Measurements from ENCODE around the gene TIMM23. TPM values are rescaled to one million over a fixed set of nuclear protein-coding genes. Genes with fewer than 3 reads are reported as not detected.

Gene TIMM23
- total RNA-seq, 4 donors from 2014 or later = 42.1 to 89.0 (median 68.6) TPM

GRCh38 chr10:46002916-46003693 lies 30.8 kb downstream of the TIMM23 start:
- no peak for ATAC-seq (ENCODE audit: low FRiP score)
- no peak for TF ChIP-seq CTCF (IDR thresholded peaks at IDR 0.05)

GRCh38 chr10:46004963-46005362 lies 32.7 kb downstream of the TIMM23 start:
- TF ChIP-seq CTCF (IDR thresholded peaks at IDR 0.05) = no peak
- DNase-seq (ENCODE audit: low spot score) = no peak
- ATAC-seq (ENCODE audit: low FRiP score) = no peak

More at GRCh38 chr10:46002916-46003693, 30.8 kb downstream of the TIMM23 start:
- DNase-seq (ENCODE audit: low spot score) = no peak

- DNase-seq (ENCODE audit: low spot score) = no peak
- TF ChIP-seq CTCF (IDR thresholded peaks at IDR 0.05) = no peak
- ATAC-seq (ENCODE audit: low FRiP score) = no peak
These were observed 33.1 kb downstream of the TIMM23 start for GRCh38 chr10:46005383-46005782.

GRCh38 chr10:46006219-46006618 lies 33.9 kb downstream of the TIMM23 start:
- peak; percentile 85 for ATAC-seq (ENCODE audit: low FRiP score)
- no peak for TF ChIP-seq CTCF (IDR thresholded peaks at IDR 0.05)
- DNase-seq (ENCODE audit: low spot score) = no peak

GRCh38 chr10:46012746-46013145 lies 40.5 kb downstream of the TIMM23 start:
- ATAC-seq (ENCODE audit: low FRiP score) = no peak
- no peak for TF ChIP-seq CTCF (IDR thresholded peaks at IDR 0.05)
- no peak for DNase-seq (ENCODE audit: low spot score)

GRCh38 chr10:46014206-46014605 lies 41.9 kb downstream of the TIMM23 start:
- no peak for TF ChIP-seq CTCF (IDR thresholded peaks at IDR 0.05)
- no peak for DNase-seq (ENCODE audit: low spot score)
- ATAC-seq (ENCODE audit: low FRiP score) = no peak
